IPS-18c (cell line): ENCODE data around the gene RYR3.

Experiments used
- H3K4me3 ChIP-seq: 2 replicates; pipeline ENCODE4 v1.7.0; 2013; ENCODE audit warnings: low read depth, mild to moderate bottlenecking, low read length, moderate library complexity; ENCODE audit not compliant: insufficient read depth
- H3K9me3 ChIP-seq: one replicate; pipeline ENCODE4 v1.6.1; 2013; ENCODE audit warnings: mild to moderate bottlenecking, low read length, moderate library complexity; ENCODE audit not compliant: control insufficient read depth, insufficient read depth

Gene RYR3

GRCh38 chr15:33664947-33665346 lies 354.2 kb downstream of the RYR3 start:
- H3K4me3 ChIP-seq: no peak overlapping the region
- no peaks in the 10 kb centered on the region for H3K9me3 ChIP-seq

- no peak overlapping the region for H3K4me3 ChIP-seq
- no peaks in the 10 kb centered on the region for H3K9me3 ChIP-seq
Observed at GRCh38 chr15:33670567-33670966, 359.8 kb downstream of the RYR3 start.

- Histone ChIP-seq H3K9me3 (no peaks in the 10 kb centered on the region), H3K4me3 (no peak overlapping the region)
Observed at GRCh38 chr15:33671456-33671855, 360.7 kb downstream of the RYR3 start.

- no peak overlapping the region for H3K4me3 ChIP-seq
Observed at GRCh38 chr15:33675246-33675645, 364.5 kb downstream of the RYR3 start.

GRCh38 chr15:33677238-33677830 lies 366.6 kb downstream of the RYR3 start:
- Histone ChIP-seq H3K9me3 (no peaks in the 10 kb centered on the region), H3K4me3 (no peak overlapping the region)

More at GRCh38 chr15:33675246-33675645, 364.5 kb downstream of the RYR3 start:
- H3K9me3 ChIP-seq: no peaks in the 10 kb centered on the region

GRCh38 chr15:33678176-33678575 lies 367.4 kb downstream of the RYR3 start:
- no peak overlapping the region for H3K4me3 ChIP-seq

GRCh38 chr15:33678602-33679001 lies 367.8 kb downstream of the RYR3 start:
- H3K4me3 ChIP-seq: no peak overlapping the region
- H3K9me3 ChIP-seq: no peaks in the 10 kb centered on the region

More at GRCh38 chr15:33678176-33678575, 367.4 kb downstream of the RYR3 start:
- no peaks in the 10 kb centered on the region for H3K9me3 ChIP-seq

GRCh38 chr15:33679061-33679460 lies 368.3 kb downstream of the RYR3 start:
- H3K4me3 ChIP-seq: no peak overlapping the region
- H3K9me3 ChIP-seq: no peaks in the 10 kb centered on the region

GRCh38 chr15:33680336-33680735 lies 369.6 kb downstream of the RYR3 start:
- no peak overlapping the region for H3K4me3 ChIP-seq
- H3K9me3 ChIP-seq: no peaks in the 10 kb centered on the region

GRCh38 chr15:33693166-33693800 lies 382.5 kb downstream of the RYR3 start:
- Histone ChIP-seq H3K4me3 (no peak overlapping the region), H3K9me3 (no peaks in the 10 kb centered on the region)

- no peaks in the 10 kb centered on the region for H3K9me3 ChIP-seq
Observed at GRCh38 chr15:33698126-33698525, 387.4 kb downstream of the RYR3 start.

GRCh38 chr15:33699145-33699544 lies 388.4 kb downstream of the RYR3 start:
- Histone ChIP-seq H3K4me3 (no peak overlapping the region), H3K9me3 (no peaks in the 10 kb centered on the region)

More at GRCh38 chr15:33698126-33698525, 387.4 kb downstream of the RYR3 start:
- no peak overlapping the region for H3K4me3 ChIP-seq

GRCh38 chr15:33699691-33700447 lies 389.1 kb downstream of the RYR3 start:
- no peaks in the 10 kb centered on the region for H3K9me3 ChIP-seq
- no peak overlapping the region for H3K4me3 ChIP-seq

- Histone ChIP-seq H3K4me3 (no peak overlapping the region), H3K9me3 (no peaks in the 10 kb centered on the region)
Observed at GRCh38 chr15:33700695-33701303, 390.0 kb downstream of the RYR3 start.

- no peak overlapping the region for H3K4me3 ChIP-seq
- no peaks in the 10 kb centered on the region for H3K9me3 ChIP-seq
Observed at GRCh38 chr15:33701304-33701696, 390.5 kb downstream of the RYR3 start.

GRCh38 chr15:33706173-33706572 lies 395.4 kb downstream of the RYR3 start:
- H3K4me3 ChIP-seq: no peak overlapping the region
- H3K9me3 ChIP-seq: peaks cover 14% of the 10 kb centered on the region

GRCh38 chr15:33710748-33711147 lies 400.0 kb downstream of the RYR3 start:
- peaks cover 14% of the 10 kb centered on the region for H3K9me3 ChIP-seq
- H3K4me3 ChIP-seq: peak overlapping the region; percentile 16; the same call in 1 of the 2 replicates

- no peak overlapping the region for H3K4me3 ChIP-seq
- H3K9me3 ChIP-seq: no peaks in the 10 kb centered on the region
Observed at GRCh38 chr15:33716025-33716424, 405.3 kb downstream of the RYR3 start.
